GM23248 (cell line): ENCODE measurements around the gene FAM110A. TPM values are rescaled to one million over a fixed set of nuclear protein-coding genes. Genes with fewer than 3 reads are reported as not detected.
"Not testable (repeated sequence)": the region's sequence is repeated elsewhere in the genome, so short reads cannot be mapped to it uniquely, and the experiment has no call there.

Experiments used
- DNase-seq: peaks from one replicate; pipeline ENCODE4 v3.0.0-alpha.2; 2015
- H2AFZ ChIP-seq: fragments of 200-600 bp; sonication (generic); 2 replicates; pipeline ENCODE4 v1.6.1; 2016; ENCODE audit warnings: antibody characterized with exemption
- H3F3A ChIP-seq: fragments of 200-600 bp; sonication (generic); 2 replicates; pipeline ENCODE4 v1.6.1; 2016; ENCODE audit warnings: mild to moderate bottlenecking, antibody characterized with exemption, mixed run types; ENCODE audit not compliant: insufficient read depth
- H3K27ac ChIP-seq: fragments of 200-600 bp; sonication (generic); 2 replicates; pipeline ENCODE4 v1.5.1; 2016; ENCODE audit warnings: mild to moderate bottlenecking
- H3K27me3 ChIP-seq: fragments of 200-600 bp; sonication (generic); replicated peaks from 2 replicates; pipeline ENCODE4 v1.6.1; 2016; ENCODE audit warnings: mild to moderate bottlenecking; ENCODE audit not compliant: insufficient read depth
- H3K36me3 ChIP-seq: fragments of 200-600 bp; sonication (generic); 2 replicates; pipeline ENCODE4 v1.6.1; 2016; ENCODE audit warnings: low read depth, mild to moderate bottlenecking
- H3K4me1 ChIP-seq: fragments of 200-600 bp; sonication (generic); 2 replicates; pipeline ENCODE4 v1.6.1; 2016; ENCODE audit warnings: mild to moderate bottlenecking; ENCODE audit not compliant: insufficient read depth
- H3K4me2 ChIP-seq: fragments of 200-600 bp; sonication (generic); one replicate; pipeline ENCODE4 v1.6.1; 2016; ENCODE audit warnings: mild to moderate bottlenecking; ENCODE audit not compliant: unreplicated experiment
- H3K4me3 ChIP-seq: fragments of 200-600 bp; sonication (generic); 2 replicates; pipeline ENCODE4 v1.5.1; 2016; ENCODE audit warnings: mild to moderate bottlenecking
- H3K79me2 ChIP-seq: fragments of 200-600 bp; sonication (generic); 2 replicates; pipeline ENCODE4 v1.6.1; 2016; ENCODE audit warnings: mild to moderate bottlenecking; ENCODE audit not compliant: insufficient read depth
- H3K9ac ChIP-seq: fragments of 200-600 bp; sonication (generic); 2 replicates; pipeline ENCODE4 v1.6.1; 2016; ENCODE audit warnings: mild to moderate bottlenecking
- H3K9me2 ChIP-seq: fragments of 200-600 bp; sonication (generic); 2 replicates; pipeline ENCODE4 v1.6.1; 2016; ENCODE audit warnings: mixed run types, mild to moderate bottlenecking, moderate library complexity; ENCODE audit not compliant: insufficient read depth
- H3K9me3 ChIP-seq: fragments of 200-600 bp; sonication (generic); one replicate; pipeline ENCODE4 v1.6.1; 2017; ENCODE audit warnings: low read depth
- H4K20me1 ChIP-seq: fragments of 200-600 bp; sonication (generic); 2 replicates; pipeline ENCODE4 v1.6.0; 2016; ENCODE audit not compliant: insufficient read depth
- EZH2 ChIP-seq: fragments of 200-600 bp; sonication (generic); IDR thresholded peaks from 2 replicates; pipeline ENCODE4 v1.6.1; 2018; ENCODE audit warnings: antibody characterized with exemption, mild to moderate bottlenecking; ENCODE audit not compliant: insufficient read depth, poor library complexity, severe bottlenecking
- EZH2phosphoT487 ChIP-seq: fragments of 200-600 bp; sonication (generic); IDR thresholded peaks from 2 replicates; pipeline ENCODE4 v1.6.1; 2018; ENCODE audit warnings: antibody characterized with exemption, moderate library complexity, mild to moderate bottlenecking, low read depth; ENCODE audit not compliant: insufficient read depth
- WGBS, 2 experiments: methylation state at CpG; one replicate each; pipeline ENCODE4 v1.1.6; 2015 to 2017; ENCODE audit warnings: low lambda C conversion rate in 2 of 2, low coverage in 1 of 2; ENCODE audit errors: missing lambda C conversion rate in 2 of 2; 5-methylcytosine and 5-hydroxymethylcytosine counted together
- in situ Hi-C: fragments of 300-500 bp; cut with MboI; formaldehyde crosslinking; loops from 2 replicates; pipeline ENCODE4 v1.15.0; 2020
- polyA plus RNA-seq: library from polyadenylated mRNA; unstranded; fragments of >200 nt; fragmentation: Nextera tagmentation; extraction: Ambion mirVana; gene quantifications from 2 replicates; pipeline ENCODE4 v1.2.1, GENCODE V29; 2016
- total RNA-seq: library from RNA; depleted of rRNA; stranded (reverse); fragments of >200 nt; shearing (Covaris generic); gene quantifications from 2 replicates; pipeline ENCODE4 v1.2.3, GENCODE V29; 2014; rRNA removed

Gene FAM110A
- total and polyA plus RNA-seq, 2 experiments from 2014 or later: 2.6 to 3.8 TPM

GRCh38 chr20:889932-890463, 56.5 kb downstream of the FAM110A start:
- Histone ChIP-seq H3F3A (no peaks in the 10 kb centered on the region), H3K4me1 (no peaks in the 10 kb centered on the region), H3K27me3 (peaks cover 11% of the 10 kb centered on the region; the same call in 1 of the 2 replicates), H3K9me3 (no peaks in the 10 kb centered on the region), H3K27ac (no peak overlapping the region), H3K36me3 (no peaks in the 10 kb centered on the region), H2AFZ (no peak overlapping the region), H4K20me1 (no peaks in the 10 kb centered on the region), H3K4me2 (no peak overlapping the region), H3K9ac (no peak overlapping the region), H3K79me2 (no peaks in the 10 kb centered on the region), H3K4me3 (no peak overlapping the region), H3K9me2 (no peaks in the 10 kb centered on the region)
- in situ Hi-C loops: no loop called here
- WGBS, 2 experiments: 39 to 45% methylated on average over 8 to 10 of the region's 10 CpGs
- DNase-seq: no peak
- TF ChIP-seq EZH2phosphoT487 (no peak), EZH2 (no peak)

DNA sequence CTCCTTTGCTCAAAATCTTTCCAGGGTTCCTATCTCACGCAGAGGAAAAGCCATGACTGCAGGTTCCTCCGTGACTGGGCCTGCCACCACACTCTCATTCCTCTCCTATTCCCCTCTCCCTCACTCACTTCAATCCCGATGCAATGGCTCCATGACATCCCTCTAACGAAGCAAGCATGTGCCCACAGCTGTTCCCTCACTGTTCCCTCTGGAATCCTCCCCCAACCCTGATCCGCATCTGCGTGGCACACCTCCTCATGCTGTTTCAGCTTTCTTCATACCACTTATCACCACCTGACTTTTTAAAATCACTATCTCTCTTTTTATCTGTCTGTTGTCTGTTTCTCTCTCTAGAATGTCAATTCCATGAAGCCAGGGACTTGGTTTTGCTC, 57.1 kb downstream of the FAM110A start:
- Histone ChIP-seq H3K27ac (no peak overlapping the region), H2AFZ (no peak overlapping the region), H3K4me2 (no peak overlapping the region), H3K9me3 (no peaks in the 10 kb centered on the region), H3K27me3 (peaks cover 11% of the 10 kb centered on the region; the same call in 1 of the 2 replicates), H3K4me3 (no peak overlapping the region), H3F3A (no peaks in the 10 kb centered on the region), H3K4me1 (no peaks in the 10 kb centered on the region), H3K79me2 (no peaks in the 10 kb centered on the region), H3K36me3 (no peaks in the 10 kb centered on the region), H4K20me1 (no peaks in the 10 kb centered on the region), H3K9me2 (no peaks in the 10 kb centered on the region), H3K9ac (no peak overlapping the region)
- no peak for DNase-seq
- 36 to 38% methylated on average over 6 of the region's 6 CpGs for WGBS, 2 experiments
- TF ChIP-seq EZH2: no peak
- TF ChIP-seq EZH2phosphoT487: no peak
- in situ Hi-C loops: no loop called here

DNA sequence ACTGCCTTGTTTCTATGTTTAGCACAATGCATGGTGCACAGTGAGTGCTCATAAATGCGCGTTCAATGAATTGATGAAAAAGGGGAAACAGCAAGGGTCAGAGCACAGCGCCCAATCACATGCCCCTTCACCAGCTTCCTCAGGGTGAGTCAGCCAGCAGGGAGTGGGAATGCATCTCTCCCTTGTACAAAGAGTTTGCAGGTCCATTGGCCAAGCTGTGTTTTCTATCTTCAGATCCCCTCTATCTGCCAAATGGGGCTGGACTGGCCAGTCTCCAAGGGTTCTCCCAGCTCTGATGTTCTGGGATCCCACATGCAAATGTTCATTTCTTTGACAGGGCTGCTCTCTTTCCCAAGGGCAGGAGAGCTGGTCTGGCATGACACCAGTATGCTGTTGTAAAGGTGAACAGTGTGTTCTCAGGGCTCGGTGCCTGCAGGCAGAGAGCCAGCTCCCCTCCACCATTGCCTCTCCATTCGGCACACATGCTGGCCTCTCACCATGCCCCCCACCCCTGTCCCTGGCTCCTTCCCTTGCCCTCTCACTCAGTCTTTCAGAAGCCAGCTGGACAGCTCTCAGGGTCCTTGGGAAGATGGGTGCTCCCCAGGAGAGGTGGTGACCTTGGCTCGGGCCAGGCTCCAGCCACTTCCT, 57.7 kb downstream of the FAM110A start:
- Histone ChIP-seq H3K4me1 (no peaks in the 10 kb centered on the region), H4K20me1 (no peaks in the 10 kb centered on the region), H3K9me2 (no peaks in the 10 kb centered on the region), H3K4me3 (no peak overlapping the region), H3K9me3 (no peaks in the 10 kb centered on the region), H3K9ac (no peak overlapping the region), H3K36me3 (no peaks in the 10 kb centered on the region), H3F3A (no peaks in the 10 kb centered on the region), H3K27me3 (peaks cover 8% of the 10 kb centered on the region; the same call in 1 of the 2 replicates), H3K27ac (no peak overlapping the region), H3K4me2 (no peak overlapping the region), H2AFZ (no peak overlapping the region), H3K79me2 (no peaks in the 10 kb centered on the region)
- in situ Hi-C loops: no loop called here
- no peak for DNase-seq
- TF ChIP-seq EZH2phosphoT487 (no peak), EZH2 (no peak)
- 67 to 71% methylated on average over 6 of the region's 6 CpGs for WGBS, 2 experiments

DNA sequence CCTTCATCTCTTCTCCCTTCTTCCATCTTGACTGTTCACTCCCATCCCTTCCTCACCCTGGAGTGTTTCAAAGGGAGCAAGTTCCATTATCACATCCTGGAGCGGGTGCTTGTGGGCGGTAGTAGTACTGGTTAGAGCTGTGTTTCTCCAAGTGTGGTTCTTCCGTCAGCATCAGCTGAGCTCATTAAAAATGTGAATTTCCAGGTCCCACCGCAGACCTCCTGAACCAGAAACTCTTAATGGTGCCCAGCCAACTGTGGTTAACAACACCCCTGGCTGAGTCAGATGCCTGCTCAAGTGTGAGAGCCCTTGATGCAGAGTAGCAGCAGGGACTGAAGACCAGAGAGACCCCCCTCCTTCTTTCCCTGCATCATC, 58.2 kb downstream of the FAM110A start:
- Histone ChIP-seq H3K79me2 (no peaks in the 10 kb centered on the region), H3K27me3 (peaks cover 11% of the 10 kb centered on the region; the same call in 1 of the 2 replicates), H3K9me3 (no peaks in the 10 kb centered on the region), H3K4me1 (no peaks in the 10 kb centered on the region), H3K36me3 (no peaks in the 10 kb centered on the region), H3F3A (no peaks in the 10 kb centered on the region), H3K4me2 (no peak overlapping the region), H3K9ac (no peak overlapping the region), H3K4me3 (no peak overlapping the region), H4K20me1 (no peaks in the 10 kb centered on the region), H3K9me2 (no peaks in the 10 kb centered on the region), H3K27ac (no peak overlapping the region), H2AFZ (no peak overlapping the region)
- in situ Hi-C loops: no loop called here
- no peak for DNase-seq
- WGBS, 2 experiments: 52 to 67% methylated on average over 4 of the region's 4 CpGs
- no peak for TF ChIP-seq EZH2
- no peak for TF ChIP-seq EZH2phosphoT487

DNA sequence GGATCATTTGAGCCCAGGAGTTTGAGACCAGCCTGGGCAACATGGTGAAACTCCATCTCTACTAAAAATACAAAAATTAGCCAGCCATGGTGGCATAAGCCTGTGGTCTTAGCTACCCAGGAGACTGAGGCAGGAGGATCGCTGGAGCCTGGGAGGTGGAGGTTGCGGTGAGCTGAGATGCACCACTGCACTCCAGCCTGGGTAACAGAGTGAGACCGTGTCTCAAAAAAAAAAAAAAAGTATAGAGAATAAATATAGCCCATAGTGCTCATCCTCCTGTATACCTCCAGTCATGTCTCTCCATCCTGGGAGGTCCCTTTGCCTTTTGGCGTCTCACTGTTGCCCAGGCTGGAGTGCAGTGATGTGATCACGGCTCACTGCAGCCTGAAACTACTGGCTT, 58.9 kb downstream of the FAM110A start:
- H2AFZ ChIP-seq, in situ Hi-C loops, H3K4me3 ChIP-seq, H3K9ac ChIP-seq, H3K9me2 ChIP-seq, DNase-seq, H4K20me1 ChIP-seq, H3K79me2 ChIP-seq, H3K4me1 ChIP-seq, H3K27ac ChIP-seq, H3K9me3 ChIP-seq, H3K4me2 ChIP-seq, H3F3A ChIP-seq, H3K36me3 ChIP-seq: not testable (repeated sequence)
- 52 to 58% methylated on average over 5 of the region's 5 CpGs for WGBS, 2 experiments
- H3K27me3 ChIP-seq: peaks cover 11% of the 10 kb centered on the region; the same call in 1 of the 2 replicates

Other genes starting within 250 kb of the FAM110A start
- gene TCF15, start 223.4 kb upstream of the FAM110A start, total RNA-seq: not detected in 2 replicates
- gene TCF15, start 223.4 kb upstream of the FAM110A start, polyA plus RNA-seq: not detected in 2 replicates
- gene SRXN1, start 180.5 kb upstream of the FAM110A start, total RNA-seq: 83.3 and 94.1 TPM in 2 replicates
- gene SRXN1, start 180.5 kb upstream of the FAM110A start, polyA plus RNA-seq: 57.8 and 58.6 TPM in 2 replicates
- gene SCRT2, start 157.9 kb upstream of the FAM110A start, total RNA-seq: not detected in 2 replicates
- not detected in 2 replicates for gene SCRT2, start 157.9 kb upstream of the FAM110A start, polyA plus RNA-seq
- not detected in 2 replicates for gene SLC52A3, start 65.2 kb upstream of the FAM110A start, total RNA-seq
- gene SLC52A3, start 65.2 kb upstream of the FAM110A start, polyA plus RNA-seq: not detected in 2 replicates
- gene ANGPT4, start 82.6 kb downstream of the FAM110A start, total RNA-seq: not detected in 2 replicates
- not detected in 2 replicates for gene ANGPT4, start 82.6 kb downstream of the FAM110A start, polyA plus RNA-seq
- gene RSPO4, start 168.6 kb downstream of the FAM110A start, total RNA-seq: not detected in 2 replicates
- 1.7 and 1.9 TPM in 2 replicates for gene RSPO4, start 168.6 kb downstream of the FAM110A start, polyA plus RNA-seq